SW480 (cell line): ENCODE data around the gene AP2A1.

Source experiments
- DNase-seq: peaks from one replicate; pipeline ENCODE4 v3.0.0-alpha.2; 2016; ENCODE audit warnings: low spot score

The AP2A1 gene

GRCh38 chr19:49856574-49857021 is 89.8 kb downstream of the AP2A1 start:
- DNase-seq, result no peak
